Body of pancreas (tissue), 4 donors: Measurements from ENCODE around the gene ZFYVE9.

ENCODE experiments used
- CTCF ChIP-seq, 7 experiments: fragments of 450-650 bp in 4 of 7; fragments of 200-600 bp in 3 of 7; sonication (generic) in 3 of 7; IDR thresholded peaks; one replicate each; pipeline ENCODE4 v1.5.1; 2016 to 2019; ENCODE audit warnings: antibody characterized with exemption in 7 of 7
- POLR2A ChIP-seq, 3 donors: fragments of 450-650 bp; IDR thresholded peaks; one replicate each; pipeline ENCODE4 v1.6.1; 2016; ENCODE audit warnings: antibody characterized with exemption in 3 of 3, mild to moderate bottlenecking in 2 of 3

GRCh38 chr1:52229494-52229893, 87.6 kb downstream of the ZFYVE9 start:
- TF ChIP-seq CTCF (IDR thresholded peaks at IDR 0.05) (no peak), POLR2A (IDR thresholded peaks at IDR 0.05) (no peak)
